ENCODE data around the gene RABGAP1. TPM values are rescaled to one million over a fixed set of nuclear protein-coding genes. Genes with fewer than 3 reads are reported as not detected.

RABGAP1 gene
- total RNA-seq, 2 donors from 2014 or later, result 35.5 to 42.4 TPM

GRCh38 chr9:123062351-123063176 is 121.7 kb downstream of the RABGAP1 start:
- H3K4me3 Mint-ChIP-seq, result no peak overlapping the region
- no peaks in the 10 kb centered on the region for H3K9me3 Mint-ChIP-seq
- H3K4me1 Mint-ChIP-seq, result no peaks in the 10 kb centered on the region
- peaks cover 47% of the 10 kb centered on the region for H3K36me3 Mint-ChIP-seq (ENCODE audit: low read depth)
- no peaks in the 10 kb centered on the region for H3K27me3 Mint-ChIP-seq
- H3K27ac Mint-ChIP-seq, result no peak overlapping the region
- no peak for ATAC-seq (replicated peaks)

GRCh38 chr9:123063177-123063598 is 122.4 kb downstream of the RABGAP1 start:
- H3K36me3 Mint-ChIP-seq (ENCODE audit: low read depth), result peaks cover 53% of the 10 kb centered on the region
- no peak overlapping the region for H3K4me3 Mint-ChIP-seq
- H3K4me1 Mint-ChIP-seq, result no peaks in the 10 kb centered on the region
- H3K27ac Mint-ChIP-seq, result no peak overlapping the region
- H3K9me3 Mint-ChIP-seq, result no peaks in the 10 kb centered on the region
- ATAC-seq (replicated peaks), result no peak
- H3K27me3 Mint-ChIP-seq, result no peaks in the 10 kb centered on the region

DNA sequence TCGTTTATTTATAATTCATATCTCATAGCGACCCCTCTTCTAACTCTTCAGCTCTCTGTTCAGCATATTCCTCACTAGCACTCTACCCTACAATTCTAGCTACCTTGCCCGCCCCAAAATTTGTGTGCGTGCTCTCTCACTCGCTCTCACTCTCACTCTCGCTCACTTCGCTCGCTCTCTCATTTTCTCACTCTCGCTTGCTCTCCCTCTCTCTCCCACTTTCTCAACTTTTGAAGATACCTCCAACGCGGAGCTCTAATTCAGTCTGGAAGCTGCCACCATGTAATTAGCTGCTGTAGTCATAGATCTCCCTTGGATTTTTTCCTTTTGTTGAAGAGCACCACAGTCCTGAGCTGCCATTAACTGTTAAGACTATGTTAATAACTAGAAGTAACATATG is 123.1 kb downstream of the RABGAP1 start:
- H3K27ac Mint-ChIP-seq, result peak overlapping the region; percentile 15
- H3K9me3 Mint-ChIP-seq, result no peaks in the 10 kb centered on the region
- no peaks in the 10 kb centered on the region for H3K27me3 Mint-ChIP-seq
- peaks cover 60% of the 10 kb centered on the region for H3K36me3 Mint-ChIP-seq (ENCODE audit: low read depth)
- ATAC-seq (replicated peaks), result no peak
- H3K4me3 Mint-ChIP-seq, result no peak overlapping the region
- H3K4me1 Mint-ChIP-seq, result no peaks in the 10 kb centered on the region

- H3K9me3 Mint-ChIP-seq, result no peaks in the 10 kb centered on the region
- H3K27me3 Mint-ChIP-seq, result no peaks in the 10 kb centered on the region
- H3K27ac Mint-ChIP-seq, result no peak overlapping the region
- no peak overlapping the region for H3K4me3 Mint-ChIP-seq
- ATAC-seq (replicated peaks), result no peak
- H3K36me3 Mint-ChIP-seq (ENCODE audit: low read depth), result peaks cover 69% of the 10 kb centered on the region
- H3K4me1 Mint-ChIP-seq, result peaks cover 1% of the 10 kb centered on the region
These were observed 123.9 kb downstream of the RABGAP1 start for GRCh38 chr9:123064716-123065115.

DNA sequence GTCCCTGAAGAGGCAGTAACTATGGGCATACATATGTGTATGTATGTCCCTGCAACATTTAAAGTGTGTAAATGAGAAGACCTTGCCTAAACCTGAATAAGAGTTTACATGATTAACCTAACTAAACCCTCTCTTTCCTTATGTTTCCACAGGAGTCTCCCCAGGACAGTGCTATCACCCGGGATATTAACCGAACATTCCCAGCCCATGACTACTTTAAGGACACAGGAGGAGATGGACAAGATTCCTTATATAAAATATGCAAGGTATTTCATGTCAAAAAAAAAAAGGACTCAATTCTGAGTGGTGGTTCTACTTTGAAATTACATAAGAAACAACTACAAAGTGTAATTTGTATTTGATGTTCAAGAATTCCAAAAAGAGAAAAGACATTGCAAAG is 124.4 kb downstream of the RABGAP1 start:
- ATAC-seq (replicated peaks), result no peak
- peaks cover 6% of the 10 kb centered on the region for H3K4me1 Mint-ChIP-seq
- no peaks in the 10 kb centered on the region for H3K9me3 Mint-ChIP-seq
- no peak overlapping the region for H3K27ac Mint-ChIP-seq
- H3K27me3 Mint-ChIP-seq, result no peaks in the 10 kb centered on the region
- H3K4me3 Mint-ChIP-seq, result no peak overlapping the region
- H3K36me3 Mint-ChIP-seq (ENCODE audit: low read depth), result peaks cover 73% of the 10 kb centered on the region

DNA sequence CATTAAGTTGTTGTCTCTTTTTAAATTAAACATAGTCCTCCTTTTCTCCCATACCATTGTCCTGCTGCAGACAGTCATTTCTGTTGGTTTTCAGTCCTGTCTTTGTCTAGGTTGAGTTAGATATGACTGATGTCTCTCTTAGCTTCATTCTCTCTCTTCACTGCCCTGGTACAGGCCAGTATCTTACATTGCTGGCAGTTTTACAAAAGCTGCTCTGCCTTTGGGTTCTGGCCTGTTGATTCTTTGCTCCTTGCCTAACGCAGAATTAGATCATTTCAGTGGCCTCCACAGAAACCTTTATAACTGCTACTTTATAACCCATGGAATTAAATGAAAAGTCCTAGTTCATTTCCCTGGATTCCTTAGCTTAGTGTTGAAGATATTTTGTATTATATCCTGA is 126.3 kb downstream of the RABGAP1 start:
- H3K27ac Mint-ChIP-seq, result no peak overlapping the region
- peaks cover 91% of the 10 kb centered on the region for H3K36me3 Mint-ChIP-seq (ENCODE audit: low read depth)
- no peaks in the 10 kb centered on the region for H3K27me3 Mint-ChIP-seq
- no peak for ATAC-seq (replicated peaks)
- no peaks in the 10 kb centered on the region for H3K9me3 Mint-ChIP-seq
- peaks cover 8% of the 10 kb centered on the region for H3K4me1 Mint-ChIP-seq
- H3K4me3 Mint-ChIP-seq, result no peak overlapping the region

GRCh38 chr9:123069010-123069481 is 128.2 kb downstream of the RABGAP1 start:
- peak; percentile 28 for ATAC-seq (replicated peaks)
- Mint-ChIP-seq H3K9me3 (no peaks in the 10 kb centered on the region), H3K36me3 (ENCODE audit: low read depth) (peaks cover 98% of the 10 kb centered on the region), H3K4me3 (no peak overlapping the region), H3K4me1 (peaks cover 8% of the 10 kb centered on the region), H3K27me3 (no peaks in the 10 kb centered on the region), H3K27ac (peak overlapping the region; percentile 36)

- Mint-ChIP-seq H3K4me1 (peaks cover 8% of the 10 kb centered on the region), H3K27me3 (no peaks in the 10 kb centered on the region), H3K9me3 (no peaks in the 10 kb centered on the region), H3K36me3 (ENCODE audit: low read depth) (peaks cover 94% of the 10 kb centered on the region), H3K27ac (peak overlapping the region; percentile 36), H3K4me3 (no peak overlapping the region)
- peak; percentile 94 for ATAC-seq (replicated peaks)
These were observed 129.4 kb downstream of the RABGAP1 start for GRCh38 chr9:123070198-123070597.

DNA sequence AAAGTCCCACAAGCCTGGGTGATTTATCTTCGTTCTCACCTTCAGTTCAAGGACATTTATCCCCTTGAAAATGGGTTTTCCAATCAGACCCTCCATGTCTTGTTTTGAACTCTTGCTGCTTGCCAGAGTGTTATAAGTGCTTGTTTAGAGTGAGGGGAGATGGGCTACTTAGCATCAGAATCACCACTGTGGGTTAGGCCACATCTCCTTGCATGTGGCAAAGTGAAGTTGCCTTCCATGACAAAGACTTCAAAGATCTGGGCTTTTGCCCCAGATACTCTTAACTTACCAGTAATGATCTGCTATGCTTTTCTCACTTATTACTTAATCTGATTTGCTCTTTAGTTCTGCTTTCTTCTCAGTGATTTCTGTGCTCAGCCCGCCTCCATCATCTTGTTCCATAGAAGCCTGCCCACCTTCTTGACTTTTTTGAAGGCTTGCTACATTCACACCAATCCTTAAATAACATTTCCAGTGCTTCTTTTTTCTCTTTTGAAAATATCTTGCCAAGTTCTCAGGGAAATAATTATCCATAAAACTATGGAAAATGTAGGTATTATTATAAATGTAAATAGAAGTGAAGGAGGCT is 131.7 kb downstream of the RABGAP1 start:
- Mint-ChIP-seq H3K27ac (peak overlapping the region; percentile 19), H3K9me3 (no peaks in the 10 kb centered on the region), H3K4me3 (no peak overlapping the region), H3K4me1 (peaks cover 8% of the 10 kb centered on the region), H3K27me3 (no peaks in the 10 kb centered on the region), H3K36me3 (ENCODE audit: low read depth) (peaks cover 90% of the 10 kb centered on the region)
- no peak for ATAC-seq (replicated peaks)

DNA sequence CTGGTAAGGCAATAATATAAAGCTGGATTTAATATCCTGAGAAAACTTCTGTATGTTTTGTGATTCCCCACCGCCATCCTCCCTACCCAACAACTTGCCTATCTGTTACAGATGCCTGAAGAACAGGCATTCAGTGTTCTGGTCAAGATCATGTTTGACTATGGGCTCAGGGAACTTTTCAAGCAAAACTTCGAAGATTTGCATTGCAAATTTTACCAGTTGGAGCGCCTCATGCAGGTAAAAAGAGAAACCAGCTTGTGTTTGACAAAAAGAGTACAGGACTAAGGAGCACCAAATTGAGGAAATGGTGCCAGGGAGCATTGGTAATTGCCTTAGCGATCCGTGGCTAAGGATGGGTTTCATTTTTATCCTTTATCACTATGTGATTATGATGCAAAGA is 132.6 kb downstream of the RABGAP1 start:
- Mint-ChIP-seq H3K9me3 (no peaks in the 10 kb centered on the region), H3K27ac (no peak overlapping the region), H3K27me3 (no peaks in the 10 kb centered on the region), H3K4me3 (no peak overlapping the region), H3K4me1 (peaks cover 8% of the 10 kb centered on the region), H3K36me3 (ENCODE audit: low read depth) (peaks cover 87% of the 10 kb centered on the region)
- ATAC-seq (replicated peaks), result no peak

- no peak for ATAC-seq (replicated peaks)
- Mint-ChIP-seq H3K27me3 (no peaks in the 10 kb centered on the region), H3K4me3 (no peak overlapping the region), H3K4me1 (peaks cover 8% of the 10 kb centered on the region), H3K27ac (no peak overlapping the region), H3K9me3 (no peaks in the 10 kb centered on the region), H3K36me3 (ENCODE audit: low read depth) (peaks cover 87% of the 10 kb centered on the region)
These were observed 133.2 kb downstream of the RABGAP1 start for GRCh38 chr9:123073991-123074422.

- Mint-ChIP-seq H3K36me3 (ENCODE audit: low read depth) (peaks cover 87% of the 10 kb centered on the region), H3K27me3 (no peaks in the 10 kb centered on the region), H3K27ac (no peak overlapping the region)
These were observed 133.8 kb downstream of the RABGAP1 start for GRCh38 chr9:123074628-123075027.

GRCh38 chr9:123080444-123080843 is 139.6 kb downstream of the RABGAP1 start:
- ATAC-seq (replicated peaks), result no peak
- H3K4me1 Mint-ChIP-seq, result no peaks in the 10 kb centered on the region
- no peak overlapping the region for H3K27ac Mint-ChIP-seq
- peaks cover 92% of the 10 kb centered on the region for H3K36me3 Mint-ChIP-seq (ENCODE audit: low read depth)
- no peaks in the 10 kb centered on the region for H3K9me3 Mint-ChIP-seq
- H3K27me3 Mint-ChIP-seq, result no peaks in the 10 kb centered on the region
- no peak overlapping the region for H3K4me3 Mint-ChIP-seq

More at GRCh38 chr9:123074628-123075027, 133.8 kb downstream of the RABGAP1 start:
- Mint-ChIP-seq H3K9me3 (no peaks in the 10 kb centered on the region), H3K4me3 (no peak overlapping the region), H3K4me1 (peaks cover 8% of the 10 kb centered on the region)
- ATAC-seq (replicated peaks), result no peak

DNA sequence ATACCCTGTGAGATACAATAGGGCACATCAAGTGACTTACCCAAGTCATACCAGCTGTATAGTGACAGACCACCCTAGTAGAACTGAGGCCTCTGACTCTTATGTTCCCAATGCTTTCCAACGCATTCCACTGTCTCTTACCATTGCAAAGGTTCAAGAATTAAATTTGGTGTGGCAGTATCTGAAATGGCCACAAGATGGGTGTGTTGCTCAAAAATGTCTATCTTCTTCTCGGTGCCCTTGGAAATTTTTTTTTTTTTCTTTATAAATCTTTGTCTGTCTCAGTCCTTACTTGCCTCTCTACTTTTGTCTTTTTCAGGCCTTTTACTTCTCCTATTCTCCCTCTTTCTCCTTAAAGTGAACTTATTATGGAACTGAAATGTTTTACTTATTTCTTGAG is 141.0 kb downstream of the RABGAP1 start:
- peak overlapping the region; percentile 24 for H3K27ac Mint-ChIP-seq
- peaks cover 6% of the 10 kb centered on the region for H3K4me1 Mint-ChIP-seq
- no peak for ATAC-seq (replicated peaks)
- H3K9me3 Mint-ChIP-seq, result no peaks in the 10 kb centered on the region
- peaks cover 89% of the 10 kb centered on the region for H3K36me3 Mint-ChIP-seq (ENCODE audit: low read depth)
- H3K4me3 Mint-ChIP-seq, result no peak overlapping the region
- no peaks in the 10 kb centered on the region for H3K27me3 Mint-ChIP-seq

- H3K27ac Mint-ChIP-seq, result peak overlapping the region; percentile 16
- H3K36me3 Mint-ChIP-seq (ENCODE audit: low read depth), result peaks cover 78% of the 10 kb centered on the region
- H3K27me3 Mint-ChIP-seq, result no peaks in the 10 kb centered on the region
- no peaks in the 10 kb centered on the region for H3K9me3 Mint-ChIP-seq
- H3K4me3 Mint-ChIP-seq, result no peak overlapping the region
- peaks cover 6% of the 10 kb centered on the region for H3K4me1 Mint-ChIP-seq
- ATAC-seq (replicated peaks), result no peak
These were observed 142.9 kb downstream of the RABGAP1 start for GRCh38 chr9:123083680-123084079.
